HCT116 (cell line): ENCODE measurements around the gene COPG1.

ENCODE experiments used
- CTCF ChIP-seq, 3 experiments: fragments of 200-600 bp in 1 of 3; sonication (generic) in 1 of 3; IDR thresholded peaks in 2 of 3; conservative IDR thresholded peaks in 1 of 3; 2 replicates each; pipeline ENCODE4 v1.5.1; 2012 to 2017; ENCODE audit warnings: low read depth in 2 of 3, low read length in 2 of 3, antibody characterized with exemption in 1 of 3, borderline replicate concordance in 1 of 3, control low read depth in 1 of 3, mild to moderate bottlenecking in 1 of 3, mixed read lengths in 1 of 3, mixed run types in 1 of 3, moderate library complexity in 1 of 3; ENCODE audit not compliant: insufficient read depth in 1 of 3
- EZH2 ChIP-seq: fragments of 200-600 bp; sonication (generic); IDR thresholded peaks from 2 replicates; pipeline ENCODE4 v1.6.1; 2017; ENCODE audit warnings: antibody characterized with exemption, mixed run types
- EZH2phosphoT487 ChIP-seq: fragments of 200-600 bp; IDR thresholded peaks from 2 replicates; pipeline ENCODE4 v1.6.1; 2018; ENCODE audit warnings: antibody characterized with exemption, borderline replicate concordance
- POLR2A ChIP-seq: IDR thresholded peaks from 2 replicates; pipeline ENCODE4 v1.7.0; 2011; ENCODE audit warnings: borderline replicate concordance; ENCODE audit not compliant: insufficient read depth, insufficient read length; ENCODE audit errors: extremely low read depth

GRCh38 chr3:129281726-129282125 lies 32.3 kb downstream of the COPG1 start:
- TF ChIP-seq CTCF (IDR thresholded peaks at IDR 0.05 in 2 of 3, conservative IDR thresholded peaks at IDR 0.05 in 1 of 3; ENCODE audit: borderline replicate concordance in 1 of 3, insufficient read depth in 1 of 3, low read depth in 2 of 3, low read length in 2 of 3), result no peak
- TF ChIP-seq EZH2phosphoT487, result no peak
- TF ChIP-seq EZH2, result no peak
- no peak for TF ChIP-seq POLR2A
